ENCODE data around the gene CCN6.

- TF ChIP-seq, protein P1, sequence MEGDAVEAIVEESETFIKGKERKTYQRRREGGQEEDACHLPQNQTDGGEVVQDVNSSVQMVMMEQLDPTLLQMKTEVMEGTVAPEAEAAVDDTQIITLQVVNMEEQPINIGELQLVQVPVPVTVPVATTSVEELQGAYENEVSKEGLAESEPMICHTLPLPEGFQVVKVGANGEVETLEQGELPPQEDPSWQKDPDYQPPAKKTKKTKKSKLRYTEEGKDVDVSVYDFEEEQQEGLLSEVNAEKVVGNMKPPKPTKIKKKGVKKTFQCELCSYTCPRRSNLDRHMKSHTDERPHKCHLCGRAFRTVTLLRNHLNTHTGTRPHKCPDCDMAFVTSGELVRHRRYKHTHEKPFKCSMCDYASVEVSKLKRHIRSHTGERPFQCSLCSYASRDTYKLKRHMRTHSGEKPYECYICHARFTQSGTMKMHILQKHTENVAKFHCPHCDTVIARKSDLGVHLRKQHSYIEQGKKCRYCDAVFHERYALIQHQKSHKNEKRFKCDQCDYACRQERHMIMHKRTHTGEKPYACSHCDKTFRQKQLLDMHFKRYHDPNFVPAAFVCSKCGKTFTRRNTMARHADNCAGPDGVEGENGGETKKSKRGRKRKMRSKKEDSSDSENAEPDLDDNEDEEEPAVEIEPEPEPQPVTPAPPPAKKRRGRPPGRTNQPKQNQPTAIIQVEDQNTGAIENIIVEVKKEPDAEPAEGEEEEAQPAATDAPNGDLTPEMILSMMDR (IDR thresholded peaks at IDR 0.05): no peak
- no peak for TF ChIP-seq EZH2 (IDR thresholded peaks at IDR 0.05; ENCODE audit: borderline replicate concordance, insufficient read depth, low read depth, low read length, poor library complexity, severe bottlenecking)
Measured at GRCh38 chr6:112013051-112013450, 40.9 kb upstream of the CCN6 start.
